Measurements from ENCODE around the gene TMEM163.

TMEM163 gene

GRCh38 chr2:134425724-134426496 lies 292.9 kb downstream of the TMEM163 start:
- no peak for DNase-seq

- no peak for DNase-seq
Measured at GRCh38 chr2:134421556-134422328, 297.1 kb downstream of the TMEM163 start.

- DNase-seq, result no peak
Measured at GRCh38 chr2:134420920-134421319, 297.9 kb downstream of the TMEM163 start.

- no peak for DNase-seq
Measured at GRCh38 chr2:134420259-134420658, 298.5 kb downstream of the TMEM163 start.

GRCh38 chr2:134417968-134418582 lies 300.7 kb downstream of the TMEM163 start:
- no peak for DNase-seq

- no peak for DNase-seq
Measured at GRCh38 chr2:134416637-134417036, 302.2 kb downstream of the TMEM163 start.

GRCh38 chr2:134416018-134416417 lies 302.8 kb downstream of the TMEM163 start:
- DNase-seq, result no peak

GRCh38 chr2:134413912-134414311 lies 304.9 kb downstream of the TMEM163 start:
- DNase-seq, result no peak

- peak; percentile 21 for DNase-seq
Measured at GRCh38 chr2:134413430-134413829, 305.4 kb downstream of the TMEM163 start.

GRCh38 chr2:134412639-134412999 lies 306.2 kb downstream of the TMEM163 start:
- no peak for DNase-seq

GRCh38 chr2:134411828-134412638 lies 306.8 kb downstream of the TMEM163 start:
- DNase-seq, result peak; percentile 79

- no peak for DNase-seq
Measured at GRCh38 chr2:134411279-134411827, 307.4 kb downstream of the TMEM163 start.

- peak; percentile 22 for DNase-seq
Measured at GRCh38 chr2:134410831-134411231, 308.0 kb downstream of the TMEM163 start.

- DNase-seq, result no peak
Measured at GRCh38 chr2:134410006-134410405, 308.8 kb downstream of the TMEM163 start.

- peak; percentile 49 for DNase-seq
Measured at GRCh38 chr2:134408791-134409190, 310.0 kb downstream of the TMEM163 start.

GRCh38 chr2:134408386-134408785 lies 310.4 kb downstream of the TMEM163 start:
- DNase-seq, result peak; percentile 58

- no peak for DNase-seq
Measured at GRCh38 chr2:134407154-134407890, 311.5 kb downstream of the TMEM163 start.

GRCh38 chr2:134406736-134407135 lies 312.1 kb downstream of the TMEM163 start:
- DNase-seq, result no peak

- DNase-seq, result no peak
Measured at GRCh38 chr2:134406311-134406710, 312.5 kb downstream of the TMEM163 start.
